Mesothelial cell of epicardium (in vitro differentiated cells): Measurements from ENCODE around the gene MALRD1. TPM values are rescaled to one million over a fixed set of nuclear protein-coding genes. Genes with fewer than 3 reads are reported as not detected.

ENCODE experiments used
- DNase-seq, 2 experiments: peaks; one replicate each; pipeline ENCODE4 v3.0.0; 2021; ENCODE audit warnings: low spot score in 2 of 2; ENCODE audit not compliant: unreplicated experiment in 2 of 2
- H3K27ac Mint-ChIP-seq: 2 replicates; pipeline ENCODE4 v1.8.0; 2021; ENCODE audit warnings: mixed read lengths
- H3K27me3 Mint-ChIP-seq: 2 replicates; pipeline ENCODE4 v1.8.0; 2021; ENCODE audit warnings: low read depth, mixed read lengths
- H3K36me3 Mint-ChIP-seq: 2 replicates; pipeline ENCODE4 v1.8.0; 2021; ENCODE audit warnings: mixed read lengths
- H3K4me1 Mint-ChIP-seq: 2 replicates; pipeline ENCODE4 v1.8.0; 2021; ENCODE audit warnings: mixed read lengths
- H3K4me3 Mint-ChIP-seq: 2 replicates; pipeline ENCODE4 v1.8.0; 2021; ENCODE audit warnings: mild to moderate bottlenecking, moderate library complexity, mixed read lengths
- H3K9me3 Mint-ChIP-seq: 2 replicates; pipeline ENCODE4 v1.8.0; 2021; ENCODE audit warnings: mixed read lengths
- CTCF ChIP-seq: fragments of 200-600 bp; sonication (generic); IDR thresholded peaks from one replicate; pipeline ENCODE4 v1.5.0; 2021; ENCODE audit warnings: antibody characterized with exemption; ENCODE audit not compliant: unreplicated experiment
- total RNA-seq: library from RNA; stranded (reverse); gene quantifications from 3 replicates; pipeline ENCODE4 v1.2.1, GENCODE V29; 2021

Gene MALRD1
- total RNA-seq, 1 donor from 2014 or later: 11.1 TPM

- no peak for TF ChIP-seq CTCF
- DNase-seq: no peak
- H3K4me3 Mint-ChIP-seq: no peak overlapping the region
- H3K9me3 Mint-ChIP-seq: no peaks in the 10 kb centered on the region
- no peaks in the 10 kb centered on the region for H3K27me3 Mint-ChIP-seq
- H3K27ac Mint-ChIP-seq: no peak overlapping the region
- H3K36me3 Mint-ChIP-seq: no peaks in the 10 kb centered on the region
- H3K4me1 Mint-ChIP-seq: peaks cover 2% of the 10 kb centered on the region
These were observed 724.4 kb downstream of the MALRD1 start for GRCh38 chr10:19772972-19773371.

GRCh38 chr10:19775296-19775695, 726.7 kb downstream of the MALRD1 start:
- no peaks in the 10 kb centered on the region for H3K36me3 Mint-ChIP-seq
- no peaks in the 10 kb centered on the region for H3K27me3 Mint-ChIP-seq
- no peak overlapping the region for H3K4me3 Mint-ChIP-seq

GRCh38 chr10:19777806-19778205, 729.2 kb downstream of the MALRD1 start:
- TF ChIP-seq CTCF: no peak
- Mint-ChIP-seq H3K9me3 (no peaks in the 10 kb centered on the region), H3K27ac (no peak overlapping the region), H3K36me3 (no peaks in the 10 kb centered on the region), H3K4me1 (no peaks in the 10 kb centered on the region), H3K4me3 (no peak overlapping the region), H3K27me3 (no peaks in the 10 kb centered on the region)
- no peak for DNase-seq

More at GRCh38 chr10:19775296-19775695, 726.7 kb downstream of the MALRD1 start:
- Mint-ChIP-seq H3K4me1 (no peaks in the 10 kb centered on the region), H3K9me3 (no peaks in the 10 kb centered on the region), H3K27ac (no peak overlapping the region)
- DNase-seq: no peak
- no peak for TF ChIP-seq CTCF

- no peak for DNase-seq
- H3K36me3 Mint-ChIP-seq: no peaks in the 10 kb centered on the region
- H3K4me3 Mint-ChIP-seq: no peak overlapping the region
- H3K27ac Mint-ChIP-seq: no peak overlapping the region
- H3K27me3 Mint-ChIP-seq: no peaks in the 10 kb centered on the region
- no peaks in the 10 kb centered on the region for H3K9me3 Mint-ChIP-seq
- no peak for TF ChIP-seq CTCF
- H3K4me1 Mint-ChIP-seq: no peaks in the 10 kb centered on the region
These were observed 730.4 kb downstream of the MALRD1 start for GRCh38 chr10:19778996-19779395.

- Mint-ChIP-seq H3K36me3 (no peaks in the 10 kb centered on the region), H3K27ac (no peak overlapping the region), H3K27me3 (no peaks in the 10 kb centered on the region), H3K4me3 (no peak overlapping the region), H3K4me1 (no peaks in the 10 kb centered on the region), H3K9me3 (peaks cover 12% of the 10 kb centered on the region)
- no peak for TF ChIP-seq CTCF
- DNase-seq: no peak
These were observed 734.0 kb downstream of the MALRD1 start for GRCh38 chr10:19782430-19783089.
